Smooth muscle cell of the umbilical artery (primary cell): Measurements from ENCODE around the gene DNAJC8. TPM values are rescaled to one million over a fixed set of nuclear protein-coding genes. Genes with fewer than 3 reads are reported as not detected.

ENCODE experiments used
- total RNA-seq: library from RNA; depleted of rRNA; stranded (reverse); fragments of >200 nt; gene quantifications from 2 replicates; pipeline ENCODE4 v1.2.3, GENCODE V29; 2014

DNAJC8 gene
- total RNA-seq = 53.9 and 55.5 TPM in 2 replicates

GRCh38 chr1:28232558-28233263, at the start of gene DNAJC8:
Gene DNAJC8, minus strand, starts transcription at chr1:28233029. Its CDS starts 31 bp downstream, at chr1:28232998.

GRCh38 chr1:28259252-28259933, 26.6 kb upstream of the DNAJC8 start, which contains the start of gene SESN2:
Gene SESN2, plus strand, starts transcription at chr1:28259518. Its CDS starts 330 bp downstream, at chr1:28259848.

DNA sequence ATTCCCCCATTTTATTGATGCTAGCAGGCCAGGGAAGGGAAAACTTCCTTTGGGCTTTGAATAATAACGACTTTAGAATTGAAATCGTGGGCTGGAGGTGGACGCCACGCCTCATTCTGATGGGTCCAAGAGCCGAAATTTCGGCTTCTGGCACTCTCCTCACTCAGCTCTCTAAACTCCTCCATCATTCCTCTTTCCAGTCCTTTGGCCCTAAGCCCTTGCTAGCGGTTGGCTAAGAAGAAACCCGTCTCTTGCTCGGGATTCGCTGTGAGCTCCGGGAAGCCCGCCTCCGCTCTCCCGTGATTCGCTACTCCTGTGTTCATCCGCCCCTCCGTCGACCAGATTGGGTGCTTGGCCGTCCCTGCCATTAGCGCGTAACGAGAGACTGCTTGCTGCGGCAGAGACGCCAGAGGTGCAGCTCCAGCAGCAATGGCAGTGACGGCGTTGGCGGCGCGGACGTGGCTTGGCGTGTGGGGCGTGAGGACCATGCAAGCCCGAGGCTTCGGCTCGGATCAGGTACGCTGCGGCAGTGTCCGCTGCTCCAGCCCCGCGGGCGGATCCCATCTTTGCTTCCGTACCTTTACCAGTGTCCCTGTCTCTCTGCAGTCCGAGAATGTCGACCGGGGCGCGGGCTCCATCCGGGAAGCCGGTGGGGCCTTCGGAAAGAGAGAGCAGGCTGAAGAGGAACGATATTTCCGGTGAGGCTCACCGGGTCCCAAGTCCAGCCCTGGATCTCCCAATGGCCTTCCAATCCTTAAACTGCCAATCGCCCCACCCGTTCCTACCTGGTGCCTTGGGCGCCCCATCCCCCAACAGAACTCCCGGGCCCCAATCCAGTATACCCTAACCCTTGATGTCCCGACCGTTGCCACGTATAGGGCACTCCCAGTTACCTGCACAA, 3.2 kb upstream of the DNAJC8 start, which contains the start of gene ATP5IF1:
TSS of gene ATP5IF1 (plus strand) at position 370 of the 901 bp plus-strand sequence. CDS start at position 430, 60 bp downstream.

GRCh38 chr1:28176492-28177470, 56.0 kb downstream of the DNAJC8 start, which contains the start of gene PTAFR:
Gene PTAFR, minus strand, starts transcription at chr1:28176690. Its CDS starts 25,669 bp downstream, at chr1:28151021.

Other genes with a start within 250 kb of the DNAJC8 start
- 11.6 and 17.9 TPM in 2 replicates for gene EYA3, start 144.4 kb downstream of the DNAJC8 start, total RNA-seq
- 0.05 TPM in 1 of 2 replicates, not detected in the other for gene PTAFR, start 56.3 kb downstream of the DNAJC8 start, total RNA-seq
- 80.8 and 118 TPM in 2 replicates for gene ATP5IF1, start 3.1 kb upstream of the DNAJC8 start, total RNA-seq
- 20.3 and 36.5 TPM in 2 replicates for gene SESN2, start 26.5 kb upstream of the DNAJC8 start, total RNA-seq
- gene MED18, start 96.0 kb upstream of the DNAJC8 start, total RNA-seq = 19.5 and 24.3 TPM in 2 replicates
- gene PHACTR4, start 136.7 kb upstream of the DNAJC8 start, total RNA-seq = 3.9 and 9.6 TPM in 2 replicates